NCI-H226 (cell line): Measurements from ENCODE around the gene FBXO44.

Source experiments
- DNase-seq: peaks from one replicate; pipeline ENCODE4 v3.0.0-alpha.2; 2015

Gene FBXO44

GRCh38 chr1:11661103-11661502 is 6.4 kb downstream of the FBXO44 start:
- DNase-seq = no peak

GRCh38 chr1:11664336-11665065 is 9.8 kb downstream of the FBXO44 start:
- no peak for DNase-seq

- no peak for DNase-seq
These were observed 13.8 kb downstream of the FBXO44 start for GRCh38 chr1:11668516-11668915.

GRCh38 chr1:11670747-11671146 is 16.1 kb downstream of the FBXO44 start:
- DNase-seq = no peak

- no peak for DNase-seq
These were observed 16.5 kb downstream of the FBXO44 start for GRCh38 chr1:11671205-11671543.

- DNase-seq = no peak
These were observed 17.0 kb downstream of the FBXO44 start for GRCh38 chr1:11671544-11672286.

- DNase-seq = no peak
These were observed 18.6 kb downstream of the FBXO44 start for GRCh38 chr1:11673089-11673769.

GRCh38 chr1:11674488-11674887 is 19.8 kb downstream of the FBXO44 start:
- DNase-seq = no peak

- DNase-seq = no peak
These were observed 20.6 kb downstream of the FBXO44 start for GRCh38 chr1:11675325-11675724.

- DNase-seq = no peak
These were observed 21.9 kb downstream of the FBXO44 start for GRCh38 chr1:11676386-11677103.

- DNase-seq = no peak
These were observed 23.8 kb downstream of the FBXO44 start for GRCh38 chr1:11678442-11678841.

- no peak for DNase-seq
These were observed 25.8 kb downstream of the FBXO44 start for GRCh38 chr1:11680270-11681070.

GRCh38 chr1:11681071-11681771 is 26.5 kb downstream of the FBXO44 start, which contains the start of gene MAD2L2:
Gene MAD2L2, minus strand, starts transcription at chr1:11681148. Its CDS starts 547 bp downstream, at chr1:11680601.
- peak; percentile 74 for DNase-seq

- DNase-seq = no peak
These were observed 27.7 kb downstream of the FBXO44 start for GRCh38 chr1:11682287-11682771.

GRCh38 chr1:11682799-11683198 is 28.1 kb downstream of the FBXO44 start:
- no peak for DNase-seq

GRCh38 chr1:11684070-11684469 is 29.4 kb downstream of the FBXO44 start:
- DNase-seq = no peak

- DNase-seq = no peak
These were observed 30.6 kb downstream of the FBXO44 start for GRCh38 chr1:11685210-11685752.

GRCh38 chr1:11688506-11688905 is 33.8 kb downstream of the FBXO44 start:
- no peak for DNase-seq

- no peak for DNase-seq
These were observed 36.0 kb downstream of the FBXO44 start for GRCh38 chr1:11690397-11691301.

- DNase-seq = no peak
These were observed 36.7 kb downstream of the FBXO44 start, which contains the start of gene DRAXIN for GRCh38 chr1:11691302-11691914. Gene DRAXIN, plus strand, starts transcription at chr1:11691710. Its CDS starts 14,549 bp downstream, at chr1:11706259.
